ENCODE results near the gene KCNE1.

- TF ChIP-seq EZH2 (IDR thresholded peaks at IDR 0.05; ENCODE audit: borderline replicate concordance) (no peak), CTCF (IDR thresholded peaks at IDR 0.05; ENCODE audit: poor library complexity) (no peak), EZH2phosphoT487 (IDR thresholded peaks at IDR 0.05; ENCODE audit: low read depth, severe bottlenecking, unreplicated experiment) (no peak)
Measured at GRCh38 chr21:34513129-34513675, 1.2 kb upstream of the KCNE1 start.

All from hepatocyte (in vitro differentiated cells).